ENCODE data around the gene CLIP1. TPM values are rescaled to one million over a fixed set of nuclear protein-coding genes. Genes with fewer than 3 reads are reported as not detected.
"Not testable (repeated sequence)": the region's sequence is repeated elsewhere in the genome, so short reads cannot be mapped to it uniquely, and the experiment has no call there.

CLIP1 gene
- polyA plus RNA-seq, 3 donors, result 6.7 to 50.9 (median 12.9) TPM

DNA sequence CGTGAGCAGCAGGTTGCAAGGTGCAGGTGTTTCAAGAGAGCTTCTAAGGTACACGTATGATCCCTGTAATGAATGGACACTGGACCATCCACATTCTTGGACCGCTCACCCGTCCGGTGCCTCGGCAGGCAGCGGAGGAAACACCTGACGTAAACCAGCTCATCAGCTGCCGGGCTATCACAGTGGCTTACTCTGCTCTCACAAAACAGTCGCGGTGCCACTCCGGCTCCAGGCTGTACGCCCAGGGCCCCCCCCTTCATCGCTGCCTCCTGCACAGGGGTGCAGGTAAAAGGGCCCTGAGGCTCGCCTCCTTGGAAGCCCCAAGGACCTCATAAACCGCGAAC lies 156.6 kb downstream of the CLIP1 start:
- H3K79me2 ChIP-seq (ENCODE audit: insufficient read depth, low read length), result peaks cover 32% of the 10 kb centered on the region
- H4K20me1 ChIP-seq (ENCODE audit: insufficient read depth, low read length), result no peaks in the 10 kb centered on the region
- peaks cover 19 to 22% of the 10 kb centered on the region in 2 donors for H3K4me1 ChIP-seq (ENCODE audit: control insufficient read depth in 1 of 2, insufficient read depth in 2 of 2, low read length in 2 of 2)
- H3K27me3 ChIP-seq (ENCODE audit: control insufficient read depth in 2 of 2, insufficient read depth in 2 of 2, low read length in 2 of 2), result no peaks in the 10 kb centered on the region
- peak overlapping the region; percentile 99 for H2AFZ ChIP-seq (ENCODE audit: insufficient read depth, low read depth, low read length, poor library complexity, severe bottlenecking)
- H3K36me3 ChIP-seq (replicated peaks in 1 of 2; ENCODE audit: control insufficient read depth in 1 of 2, insufficient read depth in 2 of 2, low read length in 2 of 2), result peaks cover 29 to 37% of the 10 kb centered on the region in 2 donors
- Mint-ChIP-seq H3K9me3 (no peaks in the 10 kb centered on the region), H3K27me3 (ENCODE audit: low read depth in 3 of 3) (peaks cover 0 to 3% (median 0%) of the 10 kb centered on the region in 3 donors), H3K4me1 (peaks cover 19% of the 10 kb centered on the region), H3K36me3 (peaks cover 25 to 42% of the 10 kb centered on the region in 2 donors), H3K4me3 (peak overlapping the region; percentile 96 to 97), H3K27ac (peak overlapping the region; percentile 95 to 98 (median 97))
- peak overlapping the region; percentile 91 for H3K27ac ChIP-seq (ENCODE audit: low read depth in 1 of 2, low read length in 2 of 2)
- intact Hi-C loops (cut with micrococcal nuclease), result loop anchor here in 1 of 2 donors (10.0 kb wide), 1 partner anchor 239 kb away; the partner anchor contains the start of gene ZCCHC8
- peak overlapping the region; percentile 91 for H3K4me2 ChIP-seq (replicated peaks; ENCODE audit: extremely low read depth, low read length, poor library complexity, severe bottlenecking)
- 0% methylated on average over 17 of the region's 17 CpGs for WGBS (ENCODE audit: insufficient coverage)
- H3K4me3 ChIP-seq (replicated peaks in 1 of 3; ENCODE audit: low read depth in 2 of 3, low read length in 3 of 3), result peak overlapping the region; percentile 75 to 94 (median 91)
- TF ChIP-seq, protein P1, sequence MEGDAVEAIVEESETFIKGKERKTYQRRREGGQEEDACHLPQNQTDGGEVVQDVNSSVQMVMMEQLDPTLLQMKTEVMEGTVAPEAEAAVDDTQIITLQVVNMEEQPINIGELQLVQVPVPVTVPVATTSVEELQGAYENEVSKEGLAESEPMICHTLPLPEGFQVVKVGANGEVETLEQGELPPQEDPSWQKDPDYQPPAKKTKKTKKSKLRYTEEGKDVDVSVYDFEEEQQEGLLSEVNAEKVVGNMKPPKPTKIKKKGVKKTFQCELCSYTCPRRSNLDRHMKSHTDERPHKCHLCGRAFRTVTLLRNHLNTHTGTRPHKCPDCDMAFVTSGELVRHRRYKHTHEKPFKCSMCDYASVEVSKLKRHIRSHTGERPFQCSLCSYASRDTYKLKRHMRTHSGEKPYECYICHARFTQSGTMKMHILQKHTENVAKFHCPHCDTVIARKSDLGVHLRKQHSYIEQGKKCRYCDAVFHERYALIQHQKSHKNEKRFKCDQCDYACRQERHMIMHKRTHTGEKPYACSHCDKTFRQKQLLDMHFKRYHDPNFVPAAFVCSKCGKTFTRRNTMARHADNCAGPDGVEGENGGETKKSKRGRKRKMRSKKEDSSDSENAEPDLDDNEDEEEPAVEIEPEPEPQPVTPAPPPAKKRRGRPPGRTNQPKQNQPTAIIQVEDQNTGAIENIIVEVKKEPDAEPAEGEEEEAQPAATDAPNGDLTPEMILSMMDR (IDR thresholded peaks at IDR 0.05), result no peak
- H3K9me3 ChIP-seq (replicated peaks in 1 of 2; ENCODE audit: control insufficient read depth in 1 of 2, insufficient read depth in 1 of 2, low read length in 2 of 2), result no peaks in the 10 kb centered on the region
- peak overlapping the region; percentile 89 for H3K9ac ChIP-seq (ENCODE audit: insufficient read depth, low read length, poor library complexity, severe bottlenecking)
- DNase-seq, result peak in 1 of 3 donors; percentile 36

DNA sequence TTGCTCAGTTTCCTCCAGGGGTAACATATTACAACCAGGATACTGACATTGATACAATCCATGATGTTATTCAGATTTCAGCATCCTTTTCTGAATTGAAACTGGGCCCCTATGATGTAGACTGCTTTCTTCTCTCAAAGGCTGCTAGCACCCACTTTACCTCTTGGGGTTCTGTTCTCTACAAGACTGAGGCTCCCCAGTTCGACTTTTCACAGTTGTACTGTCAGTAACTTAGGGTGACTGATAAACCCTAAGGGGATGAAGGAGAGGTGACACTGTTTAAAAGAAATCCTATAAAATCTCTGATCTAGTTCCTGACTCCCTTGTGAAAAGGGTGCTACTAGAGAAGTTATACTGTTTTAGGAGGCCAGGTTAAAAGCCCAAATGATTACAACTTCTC lies 157.0 kb downstream of the CLIP1 start:
- TF ChIP-seq, protein P1 (IDR thresholded peaks at IDR 0.05), result no peak
- no peak for DNase-seq
- Mint-ChIP-seq H3K9me3 (no peaks in the 10 kb centered on the region), H3K36me3 (peaks cover 28 to 42% of the 10 kb centered on the region in 2 donors), H3K4me1 (peaks cover 19% of the 10 kb centered on the region), H3K4me3 (peak overlapping the region; percentile 96 to 97), H3K27ac (peak overlapping the region in 6 of 7 donors; percentile 96 to 98 (median 97)), H3K27me3 (ENCODE audit: low read depth in 3 of 3) (peaks cover 0 to 3% (median 0%) of the 10 kb centered on the region in 3 donors)
- peaks cover 32 to 37% of the 10 kb centered on the region in 2 donors for H3K36me3 ChIP-seq (replicated peaks in 1 of 2; ENCODE audit: control insufficient read depth in 1 of 2, insufficient read depth in 2 of 2, low read length in 2 of 2)
- peak overlapping the region; percentile 91 for H3K4me2 ChIP-seq (replicated peaks; ENCODE audit: extremely low read depth, low read length, poor library complexity, severe bottlenecking)
- H3K27ac ChIP-seq (ENCODE audit: low read depth in 1 of 2, low read length in 2 of 2), result peak overlapping the region; percentile 91
- no peaks in the 10 kb centered on the region for H4K20me1 ChIP-seq (ENCODE audit: insufficient read depth, low read length)
- H3K79me2 ChIP-seq (ENCODE audit: insufficient read depth, low read length), result peaks cover 32% of the 10 kb centered on the region
- intact Hi-C loops (cut with micrococcal nuclease), result loop anchor here in 1 of 2 donors (10.0 kb wide), 1 partner anchor 239 kb away; the partner anchor contains the start of gene ZCCHC8
- WGBS (ENCODE audit: insufficient coverage), result no CpG with 5 or more reads among the region's 1 CpG
- peak overlapping the region; percentile 99 for H2AFZ ChIP-seq (ENCODE audit: insufficient read depth, low read depth, low read length, poor library complexity, severe bottlenecking)
- H3K4me3 ChIP-seq (replicated peaks in 1 of 3; ENCODE audit: low read depth in 2 of 3, low read length in 3 of 3), result peak overlapping the region; percentile 75 to 94 (median 91)
- H3K9me3 ChIP-seq (replicated peaks in 1 of 2; ENCODE audit: control insufficient read depth in 1 of 2, insufficient read depth in 1 of 2, low read length in 2 of 2), result no peaks in the 10 kb centered on the region
- H3K9ac ChIP-seq (ENCODE audit: insufficient read depth, low read length, poor library complexity, severe bottlenecking), result peak overlapping the region; percentile 89
- peaks cover 19 to 22% of the 10 kb centered on the region in 2 donors for H3K4me1 ChIP-seq (ENCODE audit: control insufficient read depth in 1 of 2, insufficient read depth in 2 of 2, low read length in 2 of 2)
- no peaks in the 10 kb centered on the region for H3K27me3 ChIP-seq (ENCODE audit: control insufficient read depth in 2 of 2, insufficient read depth in 2 of 2, low read length in 2 of 2)

DNA sequence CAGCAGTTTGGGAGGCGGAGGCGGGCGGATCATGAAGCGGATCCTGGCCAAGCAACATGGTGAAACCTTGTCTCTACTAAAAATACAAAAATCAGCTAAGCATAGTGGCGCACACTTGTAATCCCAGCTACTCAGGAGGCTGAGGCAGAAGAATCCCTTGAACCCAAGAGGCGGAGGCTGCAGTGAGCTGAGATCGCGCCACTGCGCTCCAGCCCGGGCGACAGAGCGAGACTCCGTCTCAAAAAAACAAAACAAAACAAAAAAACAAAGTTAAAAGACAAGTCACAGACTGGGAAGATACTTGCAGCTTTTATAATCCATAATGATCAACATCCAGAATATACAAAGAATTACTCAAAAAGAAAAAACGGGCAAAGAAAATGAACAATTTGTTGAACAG lies 161.7 kb downstream of the CLIP1 start:
- intact Hi-C loops (cut with micrococcal nuclease), result loop anchor here in 1 of 2 donors (10.0 kb wide), 1 partner anchor 244 kb away; the partner anchor contains the start of gene ZCCHC8
- Histone ChIP-seq H3K4me1 (ENCODE audit: control insufficient read depth in 1 of 2, insufficient read depth in 2 of 2, low read length in 2 of 2) (peaks cover 10 to 11% of the 10 kb centered on the region in 2 donors), H3K79me2 (ENCODE audit: insufficient read depth, low read length) (peaks cover 23% of the 10 kb centered on the region), H4K20me1 (ENCODE audit: insufficient read depth, low read length) (peaks cover 17% of the 10 kb centered on the region), H3K36me3 (replicated peaks in 1 of 2; ENCODE audit: control insufficient read depth in 1 of 2, insufficient read depth in 2 of 2, low read length in 2 of 2) (peaks cover 75 to 83% of the 10 kb centered on the region in 2 donors)
- not testable (repeated sequence) for H3K4me1 Mint-ChIP-seq; H3K9ac ChIP-seq (ENCODE audit: insufficient read depth, low read length, poor library complexity, severe bottlenecking); H3K4me3 Mint-ChIP-seq; H3K27me3 ChIP-seq (ENCODE audit: control insufficient read depth in 2 of 2, insufficient read depth in 2 of 2, low read length in 2 of 2); H3K27me3 Mint-ChIP-seq (ENCODE audit: low read depth in 3 of 3); H3K4me3 ChIP-seq (replicated peaks in 1 of 3; ENCODE audit: low read depth in 2 of 3, low read length in 3 of 3); DNase-seq; H3K9me3 ChIP-seq (replicated peaks in 1 of 2; ENCODE audit: control insufficient read depth in 1 of 2, insufficient read depth in 1 of 2, low read length in 2 of 2); H3K4me2 ChIP-seq (replicated peaks; ENCODE audit: extremely low read depth, low read length, poor library complexity, severe bottlenecking); H3K27ac Mint-ChIP-seq; H3K9me3 Mint-ChIP-seq; H3K27ac ChIP-seq (ENCODE audit: low read depth in 1 of 2, low read length in 2 of 2); H2AFZ ChIP-seq (ENCODE audit: insufficient read depth, low read depth, low read length, poor library complexity, severe bottlenecking)
- peaks cover 63 to 79% of the 10 kb centered on the region in 2 donors for H3K36me3 Mint-ChIP-seq
- WGBS (ENCODE audit: insufficient coverage), result 100% methylated on average over 9 of the region's 14 CpGs
